ENCODE results near the gene HLTF.

DNA sequence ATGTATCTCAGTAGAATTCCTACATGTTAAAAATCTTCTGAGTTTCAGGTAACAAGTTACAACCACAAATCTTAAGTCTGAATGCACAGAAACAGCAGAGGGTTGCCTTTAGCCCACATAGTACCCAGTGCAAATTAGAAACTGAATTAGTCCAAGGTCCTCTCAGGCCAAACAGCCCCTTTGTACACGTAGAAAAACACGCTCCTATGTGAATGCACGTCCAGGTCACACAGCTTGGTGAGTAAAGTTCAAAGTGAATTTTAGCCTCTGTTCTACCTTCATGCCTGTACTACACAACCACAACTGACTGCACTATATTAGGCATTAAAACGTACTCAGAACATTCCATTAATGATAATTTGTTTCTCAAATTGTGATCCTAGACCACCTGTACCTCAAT lies 48.6 kb downstream of the HLTF start:
- TF ChIP-seq, protein P1, sequence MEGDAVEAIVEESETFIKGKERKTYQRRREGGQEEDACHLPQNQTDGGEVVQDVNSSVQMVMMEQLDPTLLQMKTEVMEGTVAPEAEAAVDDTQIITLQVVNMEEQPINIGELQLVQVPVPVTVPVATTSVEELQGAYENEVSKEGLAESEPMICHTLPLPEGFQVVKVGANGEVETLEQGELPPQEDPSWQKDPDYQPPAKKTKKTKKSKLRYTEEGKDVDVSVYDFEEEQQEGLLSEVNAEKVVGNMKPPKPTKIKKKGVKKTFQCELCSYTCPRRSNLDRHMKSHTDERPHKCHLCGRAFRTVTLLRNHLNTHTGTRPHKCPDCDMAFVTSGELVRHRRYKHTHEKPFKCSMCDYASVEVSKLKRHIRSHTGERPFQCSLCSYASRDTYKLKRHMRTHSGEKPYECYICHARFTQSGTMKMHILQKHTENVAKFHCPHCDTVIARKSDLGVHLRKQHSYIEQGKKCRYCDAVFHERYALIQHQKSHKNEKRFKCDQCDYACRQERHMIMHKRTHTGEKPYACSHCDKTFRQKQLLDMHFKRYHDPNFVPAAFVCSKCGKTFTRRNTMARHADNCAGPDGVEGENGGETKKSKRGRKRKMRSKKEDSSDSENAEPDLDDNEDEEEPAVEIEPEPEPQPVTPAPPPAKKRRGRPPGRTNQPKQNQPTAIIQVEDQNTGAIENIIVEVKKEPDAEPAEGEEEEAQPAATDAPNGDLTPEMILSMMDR (IDR thresholded peaks at IDR 0.05), result no peak
- no peak for TF ChIP-seq EZH2 (IDR thresholded peaks at IDR 0.05; ENCODE audit: borderline replicate concordance, insufficient read depth, low read depth, low read length, poor library complexity, severe bottlenecking)
